Measurements from ENCODE around the gene EFCAB10. TPM values are rescaled to one million over a fixed set of nuclear protein-coding genes. Genes with fewer than 3 reads are reported as not detected.
"Not testable (repeated sequence)": the region's sequence is repeated elsewhere in the genome, so short reads cannot be mapped to it uniquely, and the experiment has no call there.

EFCAB10 gene
- total RNA-seq, 1 donor from 2014 or later = 6.0 TPM

GRCh38 chr7:105538339-105538738 is 43.0 kb downstream of the EFCAB10 start:
- no peak for ATAC-seq
- Histone ChIP-seq H3K36me3 (peaks cover 83% of the 10 kb centered on the region), H3K27ac (no peak overlapping the region), H3K4me3 (no peak overlapping the region), H3K4me1 (peaks cover 8% of the 10 kb centered on the region), H3K27me3 (ENCODE audit: low read depth) (no peaks in the 10 kb centered on the region), H3K9me3 (no peaks in the 10 kb centered on the region)
- no peak for TF ChIP-seq CTCF (IDR thresholded peaks at IDR 0.05)
- DNase-seq = no peak
- intact Hi-C loops (cut with DNase I) = no loop called here

GRCh38 chr7:105532709-105533460 is 48.4 kb downstream of the EFCAB10 start:
- no peak for TF ChIP-seq CTCF (IDR thresholded peaks at IDR 0.05)
- Histone ChIP-seq H3K36me3 (peaks cover 29% of the 10 kb centered on the region), H3K27me3 (ENCODE audit: low read depth) (no peaks in the 10 kb centered on the region), H3K4me3 (peak overlapping the region; percentile 99), H3K27ac (peak overlapping the region; percentile 89), H3K9me3 (no peaks in the 10 kb centered on the region), H3K4me1 (peaks cover 23% of the 10 kb centered on the region)
- ATAC-seq (no peak), DNase-seq (no peak)
- intact Hi-C loops (cut with DNase I) = no loop called here

GRCh38 chr7:105531792-105532671 is 49.3 kb downstream of the EFCAB10 start, which contains the start of gene RINT1:
TSS of gene RINT1 (plus strand) at chr7:105532201. CDS start at chr7:105532316, 115 bp downstream.
- DNase-seq (peak; percentile 95), ATAC-seq (peak; percentile 100)
- Histone ChIP-seq H3K27me3 (ENCODE audit: low read depth) (no peaks in the 10 kb centered on the region), H3K9me3 (no peaks in the 10 kb centered on the region), H3K27ac (peak within 1 kb of the TSS; percentile 89), H3K4me3 (peak within 1 kb of the TSS; percentile 99), H3K36me3 (peaks cover 20% of the 10 kb centered on the region), H3K4me1 (peaks cover 23% of the 10 kb centered on the region)
- TF ChIP-seq CTCF (IDR thresholded peaks at IDR 0.05) = peak; percentile 75
- intact Hi-C loops (cut with DNase I) = no loop called here

GRCh38 chr7:105530546-105530945 is 50.7 kb downstream of the EFCAB10 start:
- ATAC-seq = no peak
- no peak for TF ChIP-seq CTCF (IDR thresholded peaks at IDR 0.05)
- H3K27me3 ChIP-seq (ENCODE audit: low read depth) = no peaks in the 10 kb centered on the region
- no peak for DNase-seq
- intact Hi-C loops (cut with DNase I) = no loop called here
- peaks cover 23% of the 10 kb centered on the region for H3K4me1 ChIP-seq
- no peaks in the 10 kb centered on the region for H3K9me3 ChIP-seq
- no peak overlapping the region for H3K27ac ChIP-seq
- no peak overlapping the region for H3K4me3 ChIP-seq
- peaks cover 7% of the 10 kb centered on the region for H3K36me3 ChIP-seq

- DNase-seq = no peak
- Histone ChIP-seq H3K27me3 (ENCODE audit: low read depth) (no peaks in the 10 kb centered on the region), H3K9me3 (no peaks in the 10 kb centered on the region), H3K4me1 (peaks cover 23% of the 10 kb centered on the region), H3K27ac (no peak overlapping the region), H3K36me3 (peaks cover 2% of the 10 kb centered on the region), H3K4me3 (no peak overlapping the region)
- intact Hi-C loops (cut with DNase I) = no loop called here
- TF ChIP-seq CTCF (IDR thresholded peaks at IDR 0.05) = no peak
- no peak for ATAC-seq
Observed at GRCh38 chr7:105530126-105530525, 51.2 kb downstream of the EFCAB10 start.

- H3K27me3 ChIP-seq (ENCODE audit: low read depth); H3K4me3 ChIP-seq; H3K36me3 ChIP-seq; DNase-seq; ATAC-seq; H3K9me3 ChIP-seq; H3K27ac ChIP-seq; intact Hi-C loops (cut with DNase I): not testable (repeated sequence)
- H3K4me1 ChIP-seq = peaks cover 13% of the 10 kb centered on the region
Observed at GRCh38 chr7:105527737-105528136, 53.6 kb downstream of the EFCAB10 start.

Measured in lower lobe of right lung (tissue), 2 donors.